IMR-90 (cell line): Measurements from ENCODE around the gene ARRB1. TPM values are rescaled to one million over a fixed set of nuclear protein-coding genes. Genes with fewer than 3 reads are reported as not detected.

ENCODE experiments used
- ATAC-seq: fragments of 200-7000 bp; cut with Tn5 transposase; 2 replicates; pipeline ENCODE4 v1.9.1; 2020; ENCODE audit warnings: low read depth, mild to moderate bottlenecking, moderate library complexity
- BruUV-seq: library from RNA; stranded (reverse); fragments of 400-500 nt; replicated peaks from 2 replicates; lab custom pipeline; 2021; lab: Mats Ljungman, UMichigan
- CTCF ChIA-PET: fragments of 300-600 bp; formaldehyde crosslinking; extraction: SDS; loops from one replicate; lab custom pipeline; 2021; ENCODE audit warnings: antibody characterized with exemption; lab: Yijun Ruan, JAX
- POLR2A ChIA-PET: fragments of 300-600 bp; sonication (Branson Sonifier 250); formaldehyde crosslinking; loops from one replicate; lab custom pipeline; 2022; ENCODE audit warnings: antibody characterized with exemption; ENCODE audit not compliant: unreplicated experiment; lab: Charles Lee
- DNase-seq: peaks from one replicate; pipeline ENCODE4 v3.0.0; 2013
- H2AFZ ChIP-seq: replicated peaks from 2 replicates; pipeline ENCODE3; 2013; ENCODE audit warnings: low read length, mild to moderate bottlenecking; ENCODE audit not compliant: poor library complexity
- H2AK5ac ChIP-seq: 2 replicates; pipeline ENCODE4 v1.6.1; 2013; ENCODE audit warnings: low read depth, low read length, inconsistent platforms
- H2AK9ac ChIP-seq: replicated peaks from 2 replicates; pipeline ENCODE3; 2013; ENCODE audit warnings: mild to moderate bottlenecking, low read depth, low read length, moderate library complexity; ENCODE audit not compliant: poor library complexity
- H2BK120ac ChIP-seq: 2 replicates; pipeline ENCODE4 v1.6.1; 2013; ENCODE audit warnings: low read depth, low read length, inconsistent platforms
- H2BK15ac ChIP-seq: 3 replicates; pipeline ENCODE4 v1.6.1; 2013; ENCODE audit warnings: low read depth, low read length, inconsistent platforms
- H2BK20ac ChIP-seq: 2 replicates; pipeline ENCODE4 v1.6.1; 2013; ENCODE audit warnings: low read depth, mild to moderate bottlenecking, inconsistent platforms, low read length, moderate library complexity
- H2BK5ac ChIP-seq: 2 replicates; pipeline ENCODE4 v1.6.1; 2013; ENCODE audit warnings: mild to moderate bottlenecking, low read depth, low read length, inconsistent platforms; ENCODE audit not compliant: poor library complexity, severe bottlenecking
- H3K14ac ChIP-seq: replicated peaks from 2 replicates; pipeline ENCODE4 v1.6.1; 2013; ENCODE audit warnings: low read depth, low read length, inconsistent platforms
- H3K18ac ChIP-seq: 2 replicates; pipeline ENCODE4 v1.6.1; 2013; ENCODE audit warnings: low read depth, low read length, control low read depth
- H3K23ac ChIP-seq: 2 replicates; pipeline ENCODE4 v1.6.1; 2013; ENCODE audit warnings: low read depth, low read length, inconsistent platforms
- H3K27ac ChIP-seq: 2 replicates; pipeline ENCODE4 v1.5.1; 2013; ENCODE audit warnings: mild to moderate bottlenecking, control low read depth, low read length; ENCODE audit not compliant: insufficient read depth
- H3K27me3 ChIP-seq: 2 replicates; pipeline ENCODE4 v1.6.1; 2013; ENCODE audit warnings: low read length; ENCODE audit not compliant: control insufficient read depth, insufficient read depth
- H3K36me3 ChIP-seq: 2 replicates; pipeline ENCODE4 v1.6.1; 2013; ENCODE audit warnings: low read length, mixed read lengths; ENCODE audit not compliant: control insufficient read depth, insufficient read depth
- H3K4ac ChIP-seq: 2 replicates; pipeline ENCODE4 v1.6.1; 2013; ENCODE audit warnings: low read depth, low read length, inconsistent platforms
- H3K4me1 ChIP-seq: 2 replicates; pipeline ENCODE4 v1.6.1; 2013; ENCODE audit warnings: low read length, mixed read lengths; ENCODE audit not compliant: control insufficient read depth, insufficient read depth
- H3K4me2 ChIP-seq: 2 replicates; pipeline ENCODE4 v1.6.1; 2013; ENCODE audit warnings: low read depth, mild to moderate bottlenecking, control low read depth, low read length, moderate library complexity
- H3K4me3 ChIP-seq: 2 replicates; pipeline ENCODE4 v1.5.1; 2013; ENCODE audit warnings: low read depth, mild to moderate bottlenecking, control low read depth, low read length, moderate library complexity; ENCODE audit not compliant: insufficient read depth
- H3K56ac ChIP-seq: 2 replicates; pipeline ENCODE4 v1.6.1; 2013; ENCODE audit warnings: low read length, inconsistent platforms; ENCODE audit not compliant: insufficient read depth; ENCODE audit errors: extremely low read depth
- H3K79me1 ChIP-seq, 2 experiments: 2 replicates each; pipeline ENCODE4 v1.6.1; 2013; ENCODE audit warnings: low read length in 2 of 2, inconsistent platforms in 1 of 2, low read depth in 1 of 2
- H3K9ac ChIP-seq: 2 replicates; pipeline ENCODE4 v1.6.1; 2013; ENCODE audit warnings: low read depth, low read length, control low read depth
- H3K9me1 ChIP-seq: 2 replicates; pipeline ENCODE4 v1.6.1; 2013; ENCODE audit warnings: low read length, inconsistent platforms; ENCODE audit not compliant: insufficient read depth
- H3K9me3 ChIP-seq: 2 replicates; pipeline ENCODE4 v1.6.1; 2013; ENCODE audit warnings: low read length; ENCODE audit not compliant: control insufficient read depth, insufficient read depth
- H4K20me1 ChIP-seq: 2 replicates; pipeline ENCODE4 v1.6.1; 2013; ENCODE audit warnings: low read length, inconsistent platforms; ENCODE audit not compliant: insufficient read depth
- H4K5ac ChIP-seq: 2 replicates; pipeline ENCODE4 v1.6.1; 2013; ENCODE audit warnings: mild to moderate bottlenecking, low read depth, low read length, control low read depth
- H4K8ac ChIP-seq, 2 experiments: 2 replicates each; pipeline ENCODE4 v1.6.1; 2013; ENCODE audit warnings: low read depth in 2 of 2, low read length in 2 of 2, control low read depth in 1 of 2, inconsistent platforms in 1 of 2
- H4K91ac ChIP-seq: 2 replicates; pipeline ENCODE4 v1.6.1; 2013; ENCODE audit warnings: low read depth, low read length, inconsistent platforms; ENCODE audit not compliant: insufficient read depth
- BHLHE40 ChIP-seq: fragments of 150-350 bp; IDR thresholded peaks from 2 replicates; pipeline ENCODE4 v1.6.1; 2016; ENCODE audit warnings: mild to moderate bottlenecking, low read depth, low read length
- CEBPB ChIP-seq: IDR thresholded peaks from 2 replicates; pipeline ENCODE4 v1.6.1; 2012; ENCODE audit warnings: low read depth, low read length, improper control_type of control experiment
- CHD1 ChIP-seq: IDR thresholded peaks from 2 replicates; pipeline ENCODE4 v1.6.1; 2012; ENCODE audit warnings: low read depth, low read length, improper control_type of control experiment
- FOS ChIP-seq: fragments of 150-350 bp; IDR thresholded peaks from 2 replicates; pipeline ENCODE4 v1.6.1; 2016; ENCODE audit warnings: low read depth, low read length
- MAFK ChIP-seq: IDR thresholded peaks from 2 replicates; pipeline ENCODE4 v1.6.1; 2012; ENCODE audit warnings: low read depth, low read length, improper control_type of control experiment
- MAZ ChIP-seq: IDR thresholded peaks from 2 replicates; pipeline ENCODE4 v1.6.1; 2012; ENCODE audit warnings: low read depth, mild to moderate bottlenecking, low read length, improper control_type of control experiment, moderate library complexity, borderline replicate concordance
- MXI1 ChIP-seq: IDR thresholded peaks from 2 replicates; pipeline ENCODE4 v1.6.1; 2012; ENCODE audit warnings: low read depth, mild to moderate bottlenecking, low read length, moderate library complexity, borderline replicate concordance
- NFE2L2 ChIP-seq: fragments of 150-350 bp; IDR thresholded peaks from 2 replicates; pipeline ENCODE4 v1.6.1; 2016; ENCODE audit warnings: low read depth, mild to moderate bottlenecking, low read length
- POLR2A ChIP-seq: IDR thresholded peaks from 2 replicates; pipeline ENCODE4 v1.6.1; 2012; ENCODE audit warnings: mild to moderate bottlenecking, low read depth, low read length
- RAD21 ChIP-seq: IDR thresholded peaks from 2 replicates; pipeline ENCODE4 v1.6.1; 2012; ENCODE audit warnings: low read length, improper control_type of control experiment
- RCOR1 ChIP-seq: IDR thresholded peaks from 2 replicates; pipeline ENCODE4 v1.6.1; 2012; ENCODE audit warnings: mild to moderate bottlenecking, low read length, improper control_type of control experiment; ENCODE audit not compliant: insufficient replicate concordance
- RFX5 ChIP-seq: IDR thresholded peaks from 2 replicates; pipeline ENCODE4 v1.8.0; 2012; ENCODE audit warnings: low read depth, mild to moderate bottlenecking, low read length, moderate library complexity
- SMC3 ChIP-seq: fragments of 150-350 bp; IDR thresholded peaks from 2 replicates; pipeline ENCODE4 v1.6.1; 2016; ENCODE audit warnings: low read depth, mild to moderate bottlenecking, antibody characterized with exemption, low read length, moderate library complexity
- WGBS, 2 experiments: methylation state at CpG; one replicate each; pipeline versions ENCODE4 v1.1.5 to v1.1.7; 2013; ENCODE audit warnings: missing lambda C conversion rate in 2 of 2; ENCODE audit not compliant: insufficient read length in 1 of 2; ENCODE audit errors: extremely low coverage in 2 of 2; 5-methylcytosine and 5-hydroxymethylcytosine counted together
- dilution Hi-C: fragments of 300-500 bp; cut with HindIII; formaldehyde crosslinking; loops from one replicate; pipeline ENCODE4 v1.14.3; 2018; ENCODE audit warnings: low sequenced_read_pairs; ENCODE audit not compliant: unreplicated experiment
- in situ Hi-C: fragments of 300-500 bp; cut with MboI; formaldehyde crosslinking; loops from 3 replicates; pipeline ENCODE4 v1.14.3; 2019; ENCODE audit warnings: low sequenced_read_pairs, inconsistent platforms, mixed read lengths
- intact Hi-C: fragments of 100-400 bp; cut with micrococcal nuclease; formaldehyde crosslinking; loops from 2 replicates; pipeline ENCODE4 v1.10.0; 2022
- polyA plus RNA-seq, 3 experiments: library from polyadenylated mRNA; depleted of rRNA; stranded (reverse); fragments of >200 nt; gene quantifications; 2 replicates each; pipeline ENCODE4 v1.2.3, GENCODE V29; 2012; ENCODE audit warnings: low replicate concordance in 1 of 3
- total RNA-seq: library from RNA; depleted of rRNA; stranded (reverse); fragments of >200 nt; gene quantifications from 2 replicates; pipeline ENCODE4 v1.2.3, GENCODE V29; 2012
- TF ChIP-seq, protein P1 (sequence below): conservative IDR thresholded peaks from 2 replicates; pipeline ENCODE4 v1.5.1; 2012; ENCODE audit warnings: mild to moderate bottlenecking, low read depth, low read length, improper control_type of control experiment
- TF ChIP-seq, protein P2 (sequence below): fragments of 150-350 bp; IDR thresholded peaks from 2 replicates; pipeline ENCODE4 v1.6.1; 2017; ENCODE audit warnings: mild to moderate bottlenecking, antibody characterized with exemption, low read length, low read depth
- TF ChIP-seq, protein P3 (sequence below): fragments of 150-350 bp; IDR thresholded peaks from 2 replicates; pipeline ENCODE4 v1.6.1; 2016; ENCODE audit warnings: low read depth, mild to moderate bottlenecking, low read length, moderate library complexity, borderline replicate concordance

Gene ARRB1
- total and polyA plus RNA-seq, 2 of the 4 experiments (the other 2 are of a cell fraction): 11.0 to 17.4 TPM

DNA sequence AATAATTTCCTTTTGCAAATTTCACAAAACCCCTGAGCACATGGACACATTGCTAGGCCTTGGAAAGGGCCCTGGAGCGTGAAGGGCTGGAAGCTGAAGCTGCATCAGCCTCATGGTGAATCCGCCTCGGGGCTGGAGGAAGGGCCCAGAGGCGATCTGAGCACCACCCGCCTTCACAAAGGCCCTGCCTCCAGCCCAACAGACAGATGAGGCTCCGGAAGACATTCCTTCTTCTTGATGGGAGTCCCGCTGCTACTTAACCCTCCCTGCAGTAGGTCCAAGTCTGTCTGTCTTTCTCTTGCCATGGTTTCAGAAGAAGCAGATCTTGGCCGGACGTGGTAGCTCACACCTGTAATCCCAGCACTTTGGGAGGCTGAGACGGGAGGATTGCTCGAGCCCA is 16.5 kb downstream of the ARRB1 start:
- Histone ChIP-seq H3K27me3 (no peaks in the 10 kb centered on the region), H2BK20ac (no peak overlapping the region), H3K79me1 (peaks cover 0 to 4% of the 10 kb centered on the region in 2 experiments; a peak in 1 of 4 replicates), H2BK120ac (no peak overlapping the region), H2BK15ac (no peak overlapping the region), H3K4ac (no peak overlapping the region), H3K56ac (no peak overlapping the region), H3K4me3 (no peak overlapping the region), H4K91ac (no peak overlapping the region), H2AK9ac (no peak overlapping the region), H3K23ac (no peak overlapping the region), H3K36me3 (no peaks in the 10 kb centered on the region), H3K14ac (no peak overlapping the region), H3K9me3 (no peaks in the 10 kb centered on the region), H2AK5ac (no peak overlapping the region), H4K20me1 (peaks cover 4% of the 10 kb centered on the region; the same call in 1 of the 2 replicates), H3K9me1 (peaks cover 15% of the 10 kb centered on the region; the same call in 1 of the 2 replicates), H3K18ac (no peak overlapping the region), H2AFZ (no peak overlapping the region), H2BK5ac (no peak overlapping the region), H3K4me2 (no peak overlapping the region), H3K27ac (no peak overlapping the region), H3K9ac (no peak overlapping the region), H4K8ac (no peak overlapping the region), H3K4me1 (peaks cover 32% of the 10 kb centered on the region), H4K5ac (no peak overlapping the region)
- no peak for TF ChIP-seq MAZ
- TF ChIP-seq, protein P1, sequence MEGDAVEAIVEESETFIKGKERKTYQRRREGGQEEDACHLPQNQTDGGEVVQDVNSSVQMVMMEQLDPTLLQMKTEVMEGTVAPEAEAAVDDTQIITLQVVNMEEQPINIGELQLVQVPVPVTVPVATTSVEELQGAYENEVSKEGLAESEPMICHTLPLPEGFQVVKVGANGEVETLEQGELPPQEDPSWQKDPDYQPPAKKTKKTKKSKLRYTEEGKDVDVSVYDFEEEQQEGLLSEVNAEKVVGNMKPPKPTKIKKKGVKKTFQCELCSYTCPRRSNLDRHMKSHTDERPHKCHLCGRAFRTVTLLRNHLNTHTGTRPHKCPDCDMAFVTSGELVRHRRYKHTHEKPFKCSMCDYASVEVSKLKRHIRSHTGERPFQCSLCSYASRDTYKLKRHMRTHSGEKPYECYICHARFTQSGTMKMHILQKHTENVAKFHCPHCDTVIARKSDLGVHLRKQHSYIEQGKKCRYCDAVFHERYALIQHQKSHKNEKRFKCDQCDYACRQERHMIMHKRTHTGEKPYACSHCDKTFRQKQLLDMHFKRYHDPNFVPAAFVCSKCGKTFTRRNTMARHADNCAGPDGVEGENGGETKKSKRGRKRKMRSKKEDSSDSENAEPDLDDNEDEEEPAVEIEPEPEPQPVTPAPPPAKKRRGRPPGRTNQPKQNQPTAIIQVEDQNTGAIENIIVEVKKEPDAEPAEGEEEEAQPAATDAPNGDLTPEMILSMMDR: no peak
- TF ChIP-seq MAFK: no peak
- TF ChIP-seq SMC3: no peak
- TF ChIP-seq, protein P2, sequence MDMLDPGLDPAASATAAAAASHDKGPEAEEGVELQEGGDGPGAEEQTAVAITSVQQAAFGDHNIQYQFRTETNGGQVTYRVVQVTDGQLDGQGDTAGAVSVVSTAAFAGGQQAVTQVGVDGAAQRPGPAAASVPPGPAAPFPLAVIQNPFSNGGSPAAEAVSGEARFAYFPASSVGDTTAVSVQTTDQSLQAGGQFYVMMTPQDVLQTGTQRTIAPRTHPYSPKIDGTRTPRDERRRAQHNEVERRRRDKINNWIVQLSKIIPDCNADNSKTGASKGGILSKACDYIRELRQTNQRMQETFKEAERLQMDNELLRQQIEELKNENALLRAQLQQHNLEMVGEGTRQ: no peak
- no peak for TF ChIP-seq CHD1
- TF ChIP-seq RCOR1: no peak
- TF ChIP-seq POLR2A: no peak
- TF ChIP-seq, protein P3, sequence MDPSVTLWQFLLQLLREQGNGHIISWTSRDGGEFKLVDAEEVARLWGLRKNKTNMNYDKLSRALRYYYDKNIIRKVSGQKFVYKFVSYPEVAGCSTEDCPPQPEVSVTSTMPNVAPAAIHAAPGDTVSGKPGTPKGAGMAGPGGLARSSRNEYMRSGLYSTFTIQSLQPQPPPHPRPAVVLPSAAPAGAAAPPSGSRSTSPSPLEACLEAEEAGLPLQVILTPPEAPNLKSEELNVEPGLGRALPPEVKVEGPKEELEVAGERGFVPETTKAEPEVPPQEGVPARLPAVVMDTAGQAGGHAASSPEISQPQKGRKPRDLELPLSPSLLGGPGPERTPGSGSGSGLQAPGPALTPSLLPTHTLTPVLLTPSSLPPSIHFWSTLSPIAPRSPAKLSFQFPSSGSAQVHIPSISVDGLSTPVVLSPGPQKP: no peak
- no peak for TF ChIP-seq CEBPB
- TF ChIP-seq RFX5: no peak
- no peak for TF ChIP-seq BHLHE40
- TF ChIP-seq NFE2L2: no peak
- no peak for TF ChIP-seq FOS
- no peak for TF ChIP-seq RAD21
- TF ChIP-seq MXI1: no peak
- CTCF ChIA-PET: no interaction called here
- 90% methylated on average over 7 of the region's 11 CpGs; no CpG with 5 or more reads in 1 of the 2 experiments for WGBS, 2 experiments
- DNase-seq: no peak
- POLR2A ChIA-PET: interaction anchor here (1.1 kb wide), 1 partner anchor 13 kb away, joined by 3 read pairs; no protein-coding TSS in a partner anchor
- in situ Hi-C loops: no loop called here
- BruUV-seq: no TSS peak
- no peak for ATAC-seq
- intact Hi-C loops: no loop called here
- dilution Hi-C loops: no loop called here
